Esophagus muscularis mucosa (tissue), 4 donors: ENCODE data around the gene NID1. TPM values are rescaled to one million over a fixed set of nuclear protein-coding genes. Genes with fewer than 3 reads are reported as not detected.
"Not testable (repeated sequence)": the region's sequence is repeated elsewhere in the genome, so short reads cannot be mapped to it uniquely, and the experiment has no call there.

Experiments
- DNase-seq: peaks from one replicate; pipeline ENCODE4 v3.0.0-alpha.2; 2017; ENCODE audit errors: extremely low spot score
- H3K27ac ChIP-seq, 4 donors: fragments of 200-600 bp; sonication (generic); replicated peaks in 1 of 4; 1 replicate in 3 of 4; 2 replicates in 1 of 4; pipeline ENCODE4 v1.5.1; 2016 to 2019; ENCODE audit warnings: mild to moderate bottlenecking in 1 of 4
- H3K27me3 ChIP-seq, 4 donors: fragments of 200-600 bp; sonication (generic); one replicate each; pipeline versions ENCODE4 v1.5.1 to v1.6.0; 2016 to 2019
- H3K36me3 ChIP-seq, 4 donors: fragments of 200-600 bp; sonication (generic); one replicate each; pipeline ENCODE4 v1.5.1; 2016 to 2019
- H3K4me1 ChIP-seq, 4 donors: fragments of 200-600 bp; sonication (generic); one replicate each; pipeline ENCODE4 v1.5.1; 2016 to 2019
- H3K4me3 ChIP-seq, 4 donors: fragments of 200-600 bp; sonication (generic); 1 replicate in 2 of 4; 2 replicates in 2 of 4; pipeline ENCODE4 v1.5.1; 2016 to 2019; ENCODE audit warnings: mild to moderate bottlenecking in 4 of 4, moderate library complexity in 1 of 4
- H3K9me3 ChIP-seq, 4 donors: fragments of 200-600 bp; sonication (generic); 1 replicate in 3 of 4; 2 replicates in 1 of 4; pipeline ENCODE4 v1.5.1; 2016 to 2019
- CTCF ChIP-seq, 3 experiments: fragments of 200-600 bp in 2 of 3; fragments of 450-650 bp in 1 of 3; sonication (generic) in 2 of 3; IDR thresholded peaks; one replicate each; pipeline ENCODE4 v1.5.1; 2017 to 2019; ENCODE audit warnings: antibody characterized with exemption in 3 of 3, mild to moderate bottlenecking in 2 of 3, moderate library complexity in 1 of 3
- EP300 ChIP-seq: sonication (generic); formaldehyde crosslinking; IDR thresholded peaks from one replicate; pipeline ENCODE4 v1.6.1; 2017; ENCODE audit warnings: antibody characterized with exemption
- POLR2A ChIP-seq: fragments of 450-650 bp; IDR thresholded peaks from one replicate; pipeline ENCODE4 v1.6.1; 2017; ENCODE audit warnings: antibody characterized with exemption, moderate library complexity, mild to moderate bottlenecking, low read depth
- POLR2AphosphoS5 ChIP-seq, 2 donors: sonication (generic); formaldehyde crosslinking; IDR thresholded peaks; one replicate each; pipeline ENCODE4 v1.6.1; 2017; ENCODE audit warnings: antibody characterized with exemption in 2 of 2
- WGBS: methylation state at CpG from one replicate; pipeline ENCODE4 v1.1.5; 2018; 5-methylcytosine and 5-hydroxymethylcytosine counted together
- intact Hi-C: fragments of 100-400 bp; cut with DNase I; formaldehyde crosslinking; loops from one replicate; pipeline ENCODE4 v1.15.1; 2023
- small RNA-seq, 3 donors: library from RNA; depleted of rRNA; stranded (forward); fragments of <200 nt; gene quantifications; one replicate each; pipeline ENCODE3, GENCODE V24; 2016
- total RNA-seq, 4 donors: library from RNA; depleted of rRNA; stranded (reverse); fragments of >200 nt; gene quantifications; one replicate each; pipeline versions ENCODE4 v1.1.0 to v1.2.1, GENCODE V29; 2016

NID1 gene
- total RNA-seq, 4 donors from 2014 or later, result 187 to 390 (median 287) TPM

DNA sequence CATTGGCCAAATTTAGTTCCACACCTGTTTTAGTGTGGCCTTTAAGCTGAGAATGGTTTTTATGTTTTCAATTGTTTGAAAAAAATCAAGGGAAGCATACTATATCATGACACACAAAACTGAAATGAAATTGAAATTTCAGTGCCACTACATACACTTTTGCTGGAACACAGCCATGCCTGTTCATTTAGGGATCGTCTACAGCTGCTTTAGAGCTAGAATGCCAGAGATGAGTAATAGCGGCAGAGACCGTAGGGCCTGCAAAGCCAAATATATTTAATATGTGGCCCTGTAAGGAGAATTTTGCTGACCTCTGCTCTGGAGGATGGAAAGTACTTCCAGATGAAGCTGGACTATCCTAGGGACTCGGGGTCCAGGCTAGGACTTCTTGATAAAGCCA lies 135.7 kb downstream of the NID1 start:
- Histone ChIP-seq H3K4me3 (no peak overlapping the region), H3K9me3 (no peaks in the 10 kb centered on the region), H3K27ac (no peak overlapping the region), H3K27me3 (no peaks in the 10 kb centered on the region), H3K4me1 (peaks cover 0 to 9% (median 3%) of the 10 kb centered on the region in 4 donors), H3K36me3 (no peaks in the 10 kb centered on the region)
- TF ChIP-seq EP300 (no peak), POLR2A (no peak), CTCF (IDR thresholded peaks at IDR 0.05) (no peak), POLR2AphosphoS5 (IDR thresholded peaks at IDR 0.05) (no peak)
- WGBS, result 71% methylated on average over 4 of the region's 4 CpGs
- DNase-seq, result no peak
- intact Hi-C loops, result no loop called here

- TF ChIP-seq POLR2AphosphoS5 (IDR thresholded peaks at IDR 0.05) (no peak), CTCF (IDR thresholded peaks at IDR 0.05) (no peak), EP300 (no peak), POLR2A (no peak)
- no peak overlapping the region for H3K4me3 ChIP-seq
- no peak for DNase-seq
- 91% methylated on average over 2 of the region's 2 CpGs for WGBS
- H3K27me3 ChIP-seq, result no peaks in the 10 kb centered on the region
- no peaks in the 10 kb centered on the region for H3K36me3 ChIP-seq
- no peak overlapping the region for H3K27ac ChIP-seq
- peaks cover 0 to 9% (median 9%) of the 10 kb centered on the region in 4 donors for H3K4me1 ChIP-seq
- no peaks in the 10 kb centered on the region for H3K9me3 ChIP-seq
- intact Hi-C loops, result no loop called here
Observed at GRCh38 chr1:235928197-235928596, 136.7 kb downstream of the NID1 start.

DNA sequence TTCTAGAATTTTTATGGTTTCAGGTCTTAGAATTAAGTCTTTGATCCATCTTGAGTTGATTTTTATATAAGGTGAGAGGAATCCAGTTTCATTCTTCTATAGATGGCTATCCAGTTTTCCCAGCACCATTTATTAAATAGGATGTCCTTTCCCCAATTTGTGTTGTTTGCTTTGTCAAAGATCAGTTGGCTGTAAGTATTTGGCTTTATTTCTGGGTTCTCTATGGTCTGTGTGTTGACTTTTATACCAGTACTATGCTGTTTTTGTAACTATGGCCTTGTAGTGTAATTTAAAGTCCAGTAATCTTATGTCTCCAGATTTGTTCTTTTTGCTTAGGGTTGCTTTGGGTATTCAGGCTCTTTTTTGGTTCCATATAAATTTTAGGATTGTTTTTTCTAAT lies 137.3 kb downstream of the NID1 start:
- intact Hi-C loops, H3K4me3 ChIP-seq, H3K27me3 ChIP-seq, H3K27ac ChIP-seq, H3K36me3 ChIP-seq, H3K9me3 ChIP-seq, DNase-seq: not testable (repeated sequence)
- H3K4me1 ChIP-seq, result peaks cover 0 to 11% (median 8%) of the 10 kb centered on the region in 4 donors

Small RNA genes lying within 50 kb of the gene (small RNA-seq; reads per million reads assigned to genes)
- gene RF00019, result 0 reads per million in 3 donors

Other genes with a start within 250 kb of the NID1 start
- gene LYST, start 198.2 kb downstream of the NID1 start, total RNA-seq, result 10 to 100 TPM; 22.9 to 44.4 (median 31.9) TPM
- gene GPR137B, start 77.4 kb upstream of the NID1 start, total RNA-seq, result 10 to 100 TPM; 14.5 to 21.3 (median 15.7) TPM
- 10 to 100 TPM in 1 of 4 donors, 1 to 10 TPM in 3; 7.0 to 11.2 (median 8.1) TPM for gene ERO1B, start 216.9 kb upstream of the NID1 start, total RNA-seq